HCT116 (cell line): ENCODE results near the gene NUDT2.

ENCODE experiments used
- ATF3 ChIP-seq: IDR thresholded peaks from 2 replicates; pipeline ENCODE4 v1.6.1; 2012
- EZH2 ChIP-seq: fragments of 200-600 bp; sonication (generic); IDR thresholded peaks from 2 replicates; pipeline ENCODE4 v1.6.1; 2017; ENCODE audit warnings: antibody characterized with exemption, mixed run types
- POLR2A ChIP-seq: IDR thresholded peaks from 2 replicates; pipeline ENCODE4 v1.7.0; 2011; ENCODE audit warnings: borderline replicate concordance; ENCODE audit not compliant: insufficient read depth, insufficient read length; ENCODE audit errors: extremely low read depth
- RAD21 ChIP-seq: IDR thresholded peaks from 2 replicates; pipeline ENCODE4 v1.6.1; 2012; ENCODE audit warnings: low read depth, mild to moderate bottlenecking
- SIN3A ChIP-seq: IDR thresholded peaks from 2 replicates; pipeline ENCODE4 v1.6.1; 2012; ENCODE audit warnings: low read depth

GRCh38 chr9:34365282-34365681, 35.9 kb downstream of the NUDT2 start:
- TF ChIP-seq RAD21: no peak
- no peak for TF ChIP-seq POLR2A
- TF ChIP-seq SIN3A: no peak
- TF ChIP-seq EZH2: no peak
- no peak for TF ChIP-seq ATF3
